ENCODE results near the gene VPS13D.

- TF ChIP-seq CTCF (IDR thresholded peaks at IDR 0.05 in 8 of 11, conservative IDR thresholded peaks at IDR 0.05 in 3 of 11) (no peak), POLR2AphosphoS5 (IDR thresholded peaks at IDR 0.05) (no peak), POLR2A (IDR thresholded peaks at IDR 0.05) (no peak)
Observed at GRCh38 chr1:12320486-12320885, 90.7 kb downstream of the VPS13D start.
